ENCODE measurements around the gene MAML1.

The MAML1 gene

DNA sequence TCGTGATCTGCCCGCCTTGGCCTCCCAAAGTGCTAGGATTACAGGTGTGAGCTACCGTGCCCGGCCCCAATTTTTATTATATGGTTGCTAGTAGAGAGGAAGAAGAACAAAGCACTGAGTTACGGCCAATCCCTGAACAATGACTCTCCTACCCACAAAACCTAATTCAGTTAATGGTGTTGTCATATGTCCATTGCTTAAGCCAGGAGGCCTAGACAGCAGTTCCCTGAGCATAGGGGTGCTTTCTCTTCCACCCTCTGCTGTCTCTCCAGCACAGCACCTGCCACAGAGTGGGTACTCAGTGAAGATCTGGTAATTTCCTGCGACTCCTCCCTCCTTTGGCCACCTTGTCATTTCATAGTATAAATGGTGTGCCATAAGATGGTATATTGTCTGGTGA is 39.7 kb downstream of the MAML1 start:
- Histone ChIP-seq H3K36me3 (peaks cover 11% of the 10 kb centered on the region), H3K27me3 (ENCODE audit: insufficient read depth, low read depth, severe bottlenecking) (no peaks in the 10 kb centered on the region), H3K27ac (no peak overlapping the region), H3K9me3 (ENCODE audit: severe bottlenecking) (no peaks in the 10 kb centered on the region), H3K4me3 (ENCODE audit: low read depth, low read length) (no peak overlapping the region)
- TF ChIP-seq, protein P1, sequence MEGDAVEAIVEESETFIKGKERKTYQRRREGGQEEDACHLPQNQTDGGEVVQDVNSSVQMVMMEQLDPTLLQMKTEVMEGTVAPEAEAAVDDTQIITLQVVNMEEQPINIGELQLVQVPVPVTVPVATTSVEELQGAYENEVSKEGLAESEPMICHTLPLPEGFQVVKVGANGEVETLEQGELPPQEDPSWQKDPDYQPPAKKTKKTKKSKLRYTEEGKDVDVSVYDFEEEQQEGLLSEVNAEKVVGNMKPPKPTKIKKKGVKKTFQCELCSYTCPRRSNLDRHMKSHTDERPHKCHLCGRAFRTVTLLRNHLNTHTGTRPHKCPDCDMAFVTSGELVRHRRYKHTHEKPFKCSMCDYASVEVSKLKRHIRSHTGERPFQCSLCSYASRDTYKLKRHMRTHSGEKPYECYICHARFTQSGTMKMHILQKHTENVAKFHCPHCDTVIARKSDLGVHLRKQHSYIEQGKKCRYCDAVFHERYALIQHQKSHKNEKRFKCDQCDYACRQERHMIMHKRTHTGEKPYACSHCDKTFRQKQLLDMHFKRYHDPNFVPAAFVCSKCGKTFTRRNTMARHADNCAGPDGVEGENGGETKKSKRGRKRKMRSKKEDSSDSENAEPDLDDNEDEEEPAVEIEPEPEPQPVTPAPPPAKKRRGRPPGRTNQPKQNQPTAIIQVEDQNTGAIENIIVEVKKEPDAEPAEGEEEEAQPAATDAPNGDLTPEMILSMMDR (IDR thresholded peaks at IDR 0.05; ENCODE audit: low read depth, low read length): no peak
- no peak for DNase-seq

DNA sequence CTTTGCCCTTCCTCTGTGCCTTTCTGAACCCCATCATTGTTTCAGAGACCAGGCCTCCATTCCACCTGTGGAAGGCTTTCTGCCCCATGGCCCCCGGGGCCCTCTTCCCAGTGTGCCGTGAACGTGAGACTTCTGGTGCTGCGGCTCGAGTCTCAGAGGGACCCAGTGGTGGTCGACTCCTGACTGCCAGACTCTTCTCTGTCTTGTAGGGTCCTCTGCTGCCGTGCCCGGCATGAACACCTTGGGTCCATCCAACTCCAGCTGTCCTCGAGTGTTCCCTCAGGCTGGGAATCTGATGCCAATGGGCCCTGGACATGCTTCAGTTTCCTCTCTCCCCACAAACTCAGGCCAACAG is 41.0 kb downstream of the MAML1 start:
- Histone ChIP-seq H3K36me3 (peaks cover 14% of the 10 kb centered on the region), H3K27ac (no peak overlapping the region), H3K4me3 (ENCODE audit: low read depth, low read length) (no peak overlapping the region), H3K9me3 (ENCODE audit: severe bottlenecking) (no peaks in the 10 kb centered on the region), H3K27me3 (ENCODE audit: insufficient read depth, low read depth, severe bottlenecking) (no peaks in the 10 kb centered on the region)
- no peak for DNase-seq
- TF ChIP-seq, protein P1 (IDR thresholded peaks at IDR 0.05; ENCODE audit: low read depth, low read length): no peak

- TF ChIP-seq, protein P1 (IDR thresholded peaks at IDR 0.05; ENCODE audit: low read depth, low read length): no peak
- DNase-seq: no peak
- H3K27ac ChIP-seq: no peak overlapping the region
- H3K27me3 ChIP-seq (ENCODE audit: insufficient read depth, low read depth, severe bottlenecking): no peaks in the 10 kb centered on the region
- peaks cover 14% of the 10 kb centered on the region for H3K36me3 ChIP-seq
- no peak overlapping the region for H3K4me3 ChIP-seq (ENCODE audit: low read depth, low read length)
- H3K9me3 ChIP-seq (ENCODE audit: severe bottlenecking): no peaks in the 10 kb centered on the region
These were observed 41.8 kb downstream of the MAML1 start for GRCh38 chr5:179774442-179774841.

- Histone ChIP-seq H3K27ac (no peak overlapping the region), H3K4me3 (ENCODE audit: low read depth, low read length) (no peak overlapping the region), H3K36me3 (peaks cover 13% of the 10 kb centered on the region), H3K9me3 (ENCODE audit: severe bottlenecking) (no peaks in the 10 kb centered on the region), H3K27me3 (ENCODE audit: insufficient read depth, low read depth, severe bottlenecking) (no peaks in the 10 kb centered on the region)
- TF ChIP-seq, protein P1 (IDR thresholded peaks at IDR 0.05; ENCODE audit: low read depth, low read length): no peak
- no peak for DNase-seq
These were observed 43.9 kb downstream of the MAML1 start for GRCh38 chr5:179776411-179776938.

DNA sequence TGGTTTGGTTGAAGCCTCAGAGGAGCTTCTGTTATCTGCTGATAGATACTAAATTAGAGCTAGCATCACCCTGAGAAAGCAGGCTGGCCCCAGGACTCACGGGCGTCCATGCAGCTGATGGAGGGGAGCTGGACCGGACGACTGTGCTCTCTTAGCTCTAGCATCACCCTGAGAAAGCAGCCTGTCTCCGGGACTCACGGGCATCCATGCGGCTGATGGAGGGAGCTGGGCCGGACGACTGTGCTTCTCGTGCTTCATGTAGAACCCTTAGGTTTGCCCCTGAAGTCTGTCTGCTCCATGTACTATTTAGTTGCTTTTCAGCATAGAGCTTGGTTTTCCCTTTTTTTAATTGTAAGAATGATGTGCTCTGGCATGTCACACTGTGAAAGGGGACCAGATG is 44.8 kb downstream of the MAML1 start:
- DNase-seq: no peak
- Histone ChIP-seq H3K36me3 (peaks cover 3% of the 10 kb centered on the region; the same call in 1 of the 2 replicates), H3K9me3 (ENCODE audit: severe bottlenecking) (no peaks in the 10 kb centered on the region), H3K27me3 (ENCODE audit: insufficient read depth, low read depth, severe bottlenecking) (no peaks in the 10 kb centered on the region), H3K4me3 (ENCODE audit: low read depth, low read length) (no peak overlapping the region), H3K27ac (no peak overlapping the region)
- TF ChIP-seq, protein P1 (IDR thresholded peaks at IDR 0.05; ENCODE audit: low read depth, low read length): no peak

DNA sequence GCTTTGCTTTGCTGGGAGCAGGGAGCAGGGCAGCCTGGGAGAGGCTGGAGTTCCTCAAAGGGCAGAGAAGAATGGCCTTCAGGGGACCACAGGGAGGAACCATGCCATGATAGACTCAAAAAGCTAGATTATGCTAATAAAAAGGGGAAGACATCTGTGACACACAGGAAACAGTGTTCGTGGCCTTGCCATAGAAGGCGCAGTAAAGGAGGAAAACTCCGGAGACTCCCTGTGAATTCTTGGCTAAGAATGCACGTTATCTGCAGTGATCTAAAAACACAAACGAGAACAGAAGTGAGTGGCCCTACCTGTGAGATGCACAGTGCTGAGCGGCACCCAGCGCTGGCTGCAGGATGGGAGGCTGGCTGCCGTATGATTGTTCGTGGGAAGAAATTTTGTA is 45.3 kb downstream of the MAML1 start:
- DNase-seq: no peak
- Histone ChIP-seq H3K27me3 (ENCODE audit: insufficient read depth, low read depth, severe bottlenecking) (no peaks in the 10 kb centered on the region), H3K4me3 (ENCODE audit: low read depth, low read length) (no peak overlapping the region), H3K9me3 (ENCODE audit: severe bottlenecking) (no peaks in the 10 kb centered on the region), H3K27ac (no peak overlapping the region), H3K36me3 (peaks cover 3% of the 10 kb centered on the region; the same call in 1 of the 2 replicates)
- TF ChIP-seq, protein P1 (IDR thresholded peaks at IDR 0.05; ENCODE audit: low read depth, low read length): no peak

All from WERI-Rb-1 (cell line).